SK-N-SH (cell line): Measurements from ENCODE around the gene YJEFN3. TPM values are rescaled to one million over a fixed set of nuclear protein-coding genes. Genes with fewer than 3 reads are reported as not detected.

Source experiments
- CTCF ChIA-PET: fragments of 300-600, 350-600 bp; formaldehyde crosslinking; extraction: SDS; loops from one replicate; lab custom pipeline; 2021; lab: Yijun Ruan, JAX
- POLR2A ChIA-PET: fragments of 350-600 bp; sonication (Branson Sonifier 250); formaldehyde crosslinking; extraction: SDS; loops from one replicate; lab custom pipeline; 2020; ENCODE audit warnings: antibody characterized with exemption, inconsistent platforms; lab: Yijun Ruan, JAX
- DNase-seq: peaks from one replicate; pipeline ENCODE4 v3.0.0; 2012
- H2AFZ ChIP-seq: fragments of 200-600 bp; sonication (generic); 2 replicates; pipeline ENCODE4 v1.8.1; 2016; ENCODE audit warnings: antibody characterized with exemption, mild to moderate bottlenecking, low read depth
- H3F3A ChIP-seq: fragments of 200-600 bp; sonication (generic); replicated peaks from 2 replicates; pipeline ENCODE3; 2016; ENCODE audit warnings: antibody characterized with exemption, mild to moderate bottlenecking; ENCODE audit not compliant: insufficient read depth
- H3K27ac ChIP-seq, 2 experiments: fragments of 200-500 bp in 1 of 2; fragments of 200-600 bp in 1 of 2; sonication (Bioruptor generic) in 1 of 2; sonication (generic), shearing (Covaris generic) in 1 of 2; 2 replicates each; pipeline versions ENCODE4 v1.5.1 to v1.6.1; 2014 to 2016; ENCODE audit warnings: low read depth in 2 of 2, inconsistent platforms in 1 of 2, low read length in 1 of 2, mild to moderate bottlenecking in 1 of 2, mixed read lengths in 1 of 2
- H3K27me3 ChIP-seq: fragments of 200-600 bp; sonication (generic), shearing (Covaris generic); 2 replicates; pipeline ENCODE4 v1.6.1; 2016; ENCODE audit warnings: mixed run types; ENCODE audit not compliant: insufficient read depth
- H3K36me3 ChIP-seq, 2 experiments: fragments of 200-500 bp in 1 of 2; fragments of 200-600 bp in 1 of 2; sonication (Bioruptor generic) in 1 of 2; sonication (generic) in 1 of 2; replicated peaks in 1 of 2; 2 replicates each; pipeline versions ENCODE3 to v1.5.1; 2014 to 2016; ENCODE audit warnings: low read length in 1 of 2, mild to moderate bottlenecking in 1 of 2; ENCODE audit not compliant: insufficient read depth in 2 of 2, control insufficient read depth in 1 of 2
- H3K4me1 ChIP-seq, 2 experiments: fragments of 200-500 bp in 1 of 2; fragments of 200-600 bp in 1 of 2; sonication (Bioruptor generic) in 1 of 2; sonication (generic), shearing (Covaris generic) in 1 of 2; 2 replicates each; pipeline versions ENCODE4 v1.5.1 to v1.6.1; 2014 to 2016; ENCODE audit warnings: low read depth in 1 of 2, low read length in 1 of 2, mixed run types in 1 of 2; ENCODE audit not compliant: insufficient read depth in 2 of 2, control insufficient read depth in 1 of 2
- H3K4me2 ChIP-seq: fragments of 200-600 bp; sonication (generic), shearing (Covaris generic); 2 replicates; pipeline ENCODE4 v1.6.1; 2017; ENCODE audit warnings: mixed run types
- H3K4me3 ChIP-seq, 2 experiments: fragments of 200-500 bp in 1 of 2; fragments of 200-600 bp in 1 of 2; sonication (Bioruptor generic) in 1 of 2; sonication (generic), shearing (Covaris generic) in 1 of 2; 2 replicates each; pipeline versions ENCODE4 v1.5.1 to v1.8.1; 2014 to 2016; ENCODE audit warnings: low read depth in 2 of 2, inconsistent platforms in 1 of 2, low read length in 1 of 2, mild to moderate bottlenecking in 1 of 2, mixed read lengths in 1 of 2, moderate library complexity in 1 of 2
- H3K79me2 ChIP-seq: fragments of 200-600 bp; sonication (generic); 2 replicates; pipeline ENCODE4 v1.8.1; 2017; ENCODE audit warnings: mild to moderate bottlenecking; ENCODE audit not compliant: insufficient read depth
- H3K9ac ChIP-seq: fragments of 200-600 bp; sonication (generic); 2 replicates; pipeline ENCODE4 v1.6.1; 2017; ENCODE audit warnings: mixed run types
- H3K9me2 ChIP-seq: fragments of 200-600 bp; sonication (generic); 2 replicates; pipeline ENCODE4 v1.6.1; 2017; ENCODE audit warnings: mixed run types
- H3K9me3 ChIP-seq: fragments of 200-600 bp; sonication (generic); 2 replicates; pipeline ENCODE4 v1.6.1; 2017; ENCODE audit warnings: mixed run types, mild to moderate bottlenecking, moderate library complexity
- H4K20me1 ChIP-seq: fragments of 200-600 bp; sonication (generic); 2 replicates; pipeline ENCODE4 v1.6.1; 2017; ENCODE audit warnings: mild to moderate bottlenecking, mixed run types; ENCODE audit not compliant: insufficient read depth
- FOXJ3 ChIP-seq: sonication (generic); formaldehyde crosslinking; IDR thresholded peaks from 2 replicates; pipeline ENCODE4 v1.5.1; 2020; ENCODE audit warnings: mild to moderate bottlenecking, missing genetic modification reagents
- GATA2 ChIP-seq: sonication (generic); formaldehyde crosslinking; IDR thresholded peaks from 2 replicates; pipeline ENCODE4 v1.5.0; 2020; ENCODE audit warnings: mild to moderate bottlenecking, missing genetic modification reagents
- NRF1 ChIP-seq: IDR thresholded peaks from 2 replicates; pipeline ENCODE4 v1.6.1; 2012; ENCODE audit warnings: low read depth, mild to moderate bottlenecking, low read length
- PBX3 ChIP-seq: IDR thresholded peaks from 2 replicates; pipeline ENCODE4; 2012
- RCOR1 ChIP-seq: fragments of 150-350 bp; IDR thresholded peaks from 2 replicates; pipeline ENCODE4 v1.6.1; 2017; ENCODE audit warnings: antibody characterized with exemption, low read length
- SMC3 ChIP-seq: IDR thresholded peaks from 2 replicates; pipeline ENCODE4 v1.6.1; 2012; ENCODE audit warnings: low read depth, low read length, improper control_type of control experiment
- TCF12 ChIP-seq: IDR thresholded peaks from 2 replicates; pipeline ENCODE4 v1.4.0; 2012
- TEAD4 ChIP-seq: IDR thresholded peaks from 2 replicates; pipeline ENCODE4 v1.4.0; 2012; ENCODE audit warnings: mild to moderate bottlenecking, borderline replicate concordance; ENCODE audit not compliant: insufficient read depth
- WGBS: methylation state at CpG from one replicate; pipeline ENCODE4 v1.1.6; 2017; ENCODE audit warnings: low lambda C conversion rate; 5-methylcytosine and 5-hydroxymethylcytosine counted together
- polyA plus RNA-seq, 3 experiments: library from polyadenylated mRNA; depleted of rRNA; stranded (reverse); fragments of >200 nt; gene quantifications; 2 replicates each; pipeline ENCODE4 v1.2.3, GENCODE V29; 2012

Gene YJEFN3
- polyA plus RNA-seq, 1 of the 3 experiments (the other 2 are of a cell fraction), result 7.2 TPM

DNA sequence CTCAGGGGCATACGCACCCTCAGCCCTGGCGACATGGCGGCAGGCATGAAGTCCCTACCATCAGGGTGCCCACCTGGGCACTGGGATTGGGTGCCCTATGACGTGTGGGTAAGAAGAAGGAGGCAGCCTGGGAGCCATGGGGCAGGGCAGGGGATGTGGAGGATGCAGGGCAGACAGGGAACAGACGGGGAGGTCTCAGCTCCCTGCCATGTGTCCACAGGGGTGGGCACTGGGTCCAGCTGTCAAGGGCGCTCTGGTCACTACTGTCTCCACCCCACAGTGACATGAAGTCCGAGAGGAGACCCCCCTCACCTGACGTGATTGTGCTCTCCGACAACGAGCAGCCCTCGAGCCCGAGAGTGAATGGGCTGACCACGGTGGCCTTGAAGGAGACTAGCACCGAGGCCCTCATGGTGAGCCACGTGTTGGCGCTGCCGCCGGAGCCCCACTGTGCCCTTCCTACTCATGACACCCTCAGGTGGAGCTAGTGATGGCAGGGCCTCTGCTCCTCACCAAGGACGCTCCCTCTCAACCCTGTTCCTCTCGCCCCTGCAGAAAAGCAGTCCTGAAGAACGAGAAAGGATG is 36.6 kb upstream of the YJEFN3 start:
- Histone ChIP-seq H3K9me2 (no peaks in the 10 kb centered on the region), H3K9ac (no peak overlapping the region), H3K4me3 (no peak overlapping the region), H3K79me2 (peaks cover 44% of the 10 kb centered on the region), H3K9me3 (no peaks in the 10 kb centered on the region), H3K27ac (no peak overlapping the region), H2AFZ (no peak overlapping the region), H3K4me1 (peaks cover 23 to 31% of the 10 kb centered on the region in 2 experiments), H3K36me3 (peaks cover 4 to 33% of the 10 kb centered on the region in 2 experiments), H3F3A (peaks cover 21% of the 10 kb centered on the region), H3K27me3 (no peaks in the 10 kb centered on the region), H3K4me2 (no peak overlapping the region), H4K20me1 (no peaks in the 10 kb centered on the region)
- ChIA-PET POLR2A (no interaction called here), CTCF (interaction anchor here (1.1 to 9.7 kb wide), 11 partner anchors 12 to 306 kb away, joined by 3 to 172 read pairs (median 9); no protein-coding TSS in a partner anchor)
- DNase-seq, result no peak
- TF ChIP-seq TEAD4 (no peak), GATA2 (CRISPR knock-in tag) (no peak), PBX3 (no peak), NRF1 (no peak), RCOR1 (no peak), SMC3 (no peak), FOXJ3 (CRISPR knock-in tag) (no peak)
- WGBS, result 93% methylated on average over 10 of the region's 21 CpGs

- DNase-seq, result no peak
- 89% methylated on average over 10 of the region's 15 CpGs for WGBS
- Histone ChIP-seq H3K4me1 (peaks cover 12 to 13% of the 10 kb centered on the region in 2 experiments), H3K27ac (no peak overlapping the region), H3K9me2 (no peaks in the 10 kb centered on the region), H3K9ac (no peak overlapping the region), H3K36me3 (peaks cover 4 to 44% of the 10 kb centered on the region in 2 experiments), H3K27me3 (no peaks in the 10 kb centered on the region), H3K9me3 (no peaks in the 10 kb centered on the region), H3K79me2 (peaks cover 40% of the 10 kb centered on the region), H2AFZ (no peak overlapping the region), H3K4me3 (no peak overlapping the region), H4K20me1 (no peaks in the 10 kb centered on the region), H3K4me2 (no peak overlapping the region), H3F3A (peaks cover 12% of the 10 kb centered on the region)
- no peak for TF ChIP-seq RCOR1
- no peak for TF ChIP-seq TCF12
- POLR2A ChIA-PET, result no interaction called here
- CTCF ChIA-PET, result interaction anchor here (0.6 to 9.7 kb wide), 5 partner anchors 11 to 298 kb away, joined by 3 to 172 read pairs (median 3); no protein-coding TSS in a partner anchor
Measured at GRCh38 chr19:19493841-19494546, 34.7 kb upstream of the YJEFN3 start.
